Measurements from ENCODE around the gene LATS2.

DNA sequence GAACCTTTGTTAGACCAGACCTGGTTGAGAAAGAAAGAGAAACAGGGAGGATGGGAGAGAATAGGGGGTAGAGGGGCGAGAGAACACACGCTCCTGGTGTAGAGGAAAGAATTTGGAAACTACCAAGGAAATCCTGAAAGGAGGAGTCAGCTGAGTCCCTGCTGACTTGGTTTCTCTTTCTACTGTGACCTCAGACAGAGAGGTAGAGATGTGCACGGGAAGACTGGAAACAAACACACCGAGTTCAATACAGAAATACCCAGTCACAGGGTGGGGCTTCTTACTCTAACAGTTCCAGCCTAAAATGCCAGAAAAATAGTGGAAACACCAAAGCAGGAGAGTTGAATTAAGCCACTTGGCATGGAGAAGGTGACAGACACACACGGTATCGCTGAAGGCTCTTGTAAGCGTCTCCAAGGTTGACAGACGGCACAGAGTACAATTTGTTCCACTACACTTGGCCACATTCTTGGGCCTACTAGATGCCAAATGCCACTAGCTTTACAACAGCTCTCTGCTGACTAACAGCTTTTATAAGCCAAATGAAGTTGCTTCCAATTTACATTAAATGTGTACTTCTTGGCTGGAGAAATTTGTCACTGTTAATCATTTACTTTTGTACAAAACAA lies 28.1 kb downstream of the LATS2 start:
- TF ChIP-seq ZNF830 (tag by site-specific recombination; IDR thresholded peaks at IDR 0.05; ENCODE audit: low read depth) (no peak), ZNF24 (tag by site-specific recombination; IDR thresholded peaks at IDR 0.05) (no peak), YY1 (tag by site-specific recombination; IDR thresholded peaks at IDR 0.05) (no peak), ZNF549 (tag by site-specific recombination; IDR thresholded peaks at IDR 0.05) (no peak), RBAK (tag by site-specific recombination; IDR thresholded peaks at IDR 0.05) (no peak), KLF1 (tag by site-specific recombination; IDR thresholded peaks at IDR 0.05) (no peak)
- TF ChIP-seq, protein P1, sequence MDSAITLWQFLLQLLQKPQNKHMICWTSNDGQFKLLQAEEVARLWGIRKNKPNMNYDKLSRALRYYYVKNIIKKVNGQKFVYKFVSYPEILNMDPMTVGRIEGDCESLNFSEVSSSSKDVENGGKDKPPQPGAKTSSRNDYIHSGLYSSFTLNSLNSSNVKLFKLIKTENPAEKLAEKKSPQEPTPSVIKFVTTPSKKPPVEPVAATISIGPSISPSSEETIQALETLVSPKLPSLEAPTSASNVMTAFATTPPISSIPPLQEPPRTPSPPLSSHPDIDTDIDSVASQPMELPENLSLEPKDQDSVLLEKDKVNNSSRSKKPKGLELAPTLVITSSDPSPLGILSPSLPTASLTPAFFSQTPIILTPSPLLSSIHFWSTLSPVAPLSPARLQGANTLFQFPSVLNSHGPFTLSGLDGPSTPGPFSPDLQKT (IDR thresholded peaks at IDR 0.05; ENCODE audit: borderline replicate concordance, low read depth, low read length) = no peak
- TF ChIP-seq, protein P2, sequence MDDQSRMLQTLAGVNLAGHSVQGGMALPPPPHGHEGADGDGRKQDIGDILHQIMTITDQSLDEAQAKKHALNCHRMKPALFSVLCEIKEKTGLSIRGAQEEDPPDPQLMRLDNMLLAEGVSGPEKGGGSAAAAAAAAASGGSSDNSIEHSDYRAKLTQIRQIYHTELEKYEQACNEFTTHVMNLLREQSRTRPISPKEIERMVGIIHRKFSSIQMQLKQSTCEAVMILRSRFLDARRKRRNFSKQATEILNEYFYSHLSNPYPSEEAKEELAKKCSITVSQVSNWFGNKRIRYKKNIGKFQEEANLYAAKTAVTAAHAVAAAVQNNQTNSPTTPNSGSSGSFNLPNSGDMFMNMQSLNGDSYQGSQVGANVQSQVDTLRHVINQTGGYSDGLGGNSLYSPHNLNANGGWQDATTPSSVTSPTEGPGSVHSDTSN (CRISPR knock-in tag; IDR thresholded peaks at IDR 0.05) = no peak
- TF ChIP-seq, protein P3, sequence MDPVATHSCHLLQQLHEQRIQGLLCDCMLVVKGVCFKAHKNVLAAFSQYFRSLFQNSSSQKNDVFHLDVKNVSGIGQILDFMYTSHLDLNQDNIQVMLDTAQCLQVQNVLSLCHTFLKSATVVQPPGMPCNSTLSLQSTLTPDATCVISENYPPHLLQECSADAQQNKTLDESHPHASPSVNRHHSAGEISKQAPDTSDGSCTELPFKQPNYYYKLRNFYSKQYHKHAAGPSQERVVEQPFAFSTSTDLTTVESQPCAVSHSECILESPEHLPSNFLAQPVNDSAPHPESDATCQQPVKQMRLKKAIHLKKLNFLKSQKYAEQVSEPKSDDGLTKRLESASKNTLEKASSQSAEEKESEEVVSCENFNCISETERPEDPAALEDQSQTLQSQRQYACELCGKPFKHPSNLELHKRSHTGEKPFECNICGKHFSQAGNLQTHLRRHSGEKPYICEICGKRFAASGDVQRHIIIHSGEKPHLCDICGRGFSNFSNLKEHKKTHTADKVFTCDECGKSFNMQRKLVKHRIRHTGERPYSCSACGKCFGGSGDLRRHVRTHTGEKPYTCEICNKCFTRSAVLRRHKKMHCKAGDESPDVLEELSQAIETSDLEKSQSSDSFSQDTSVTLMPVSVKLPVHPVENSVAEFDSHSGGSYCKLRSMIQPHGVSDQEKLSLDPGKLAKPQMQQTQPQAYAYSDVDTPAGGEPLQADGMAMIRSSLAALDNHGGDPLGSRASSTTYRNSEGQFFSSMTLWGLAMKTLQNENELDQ (tag by site-specific recombination; IDR thresholded peaks at IDR 0.05; ENCODE audit: low read depth) = no peak
- TF ChIP-seq, protein P4, sequence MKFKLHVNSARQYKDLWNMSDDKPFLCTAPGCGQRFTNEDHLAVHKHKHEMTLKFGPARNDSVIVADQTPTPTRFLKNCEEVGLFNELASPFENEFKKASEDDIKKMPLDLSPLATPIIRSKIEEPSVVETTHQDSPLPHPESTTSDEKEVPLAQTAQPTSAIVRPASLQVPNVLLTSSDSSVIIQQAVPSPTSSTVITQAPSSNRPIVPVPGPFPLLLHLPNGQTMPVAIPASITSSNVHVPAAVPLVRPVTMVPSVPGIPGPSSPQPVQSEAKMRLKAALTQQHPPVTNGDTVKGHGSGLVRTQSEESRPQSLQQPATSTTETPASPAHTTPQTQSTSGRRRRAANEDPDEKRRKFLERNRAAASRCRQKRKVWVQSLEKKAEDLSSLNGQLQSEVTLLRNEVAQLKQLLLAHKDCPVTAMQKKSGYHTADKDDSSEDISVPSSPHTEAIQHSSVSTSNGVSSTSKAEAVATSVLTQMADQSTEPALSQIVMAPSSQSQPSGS (tag by site-specific recombination; IDR thresholded peaks at IDR 0.05; ENCODE audit: low read depth) = no peak

All from HEK293 (cell line).